OCI-LY7 (cell line): ENCODE measurements around the gene DLX2. TPM values are rescaled to one million over a fixed set of nuclear protein-coding genes. Genes with fewer than 3 reads are reported as not detected.

Experiments
- BruUV-seq: library from RNA; stranded (reverse); fragments of 400-500 nt; replicated peaks from 2 replicates; lab custom pipeline; 2021; lab: Mats Ljungman, UMichigan
- CTCF ChIA-PET: fragments of 300-600 bp; sonication (Branson Sonifier 250); formaldehyde crosslinking; loops from one replicate; lab custom pipeline; 2022; ENCODE audit warnings: antibody characterized with exemption; ENCODE audit not compliant: unreplicated experiment; lab: Charles Lee
- POLR2A ChIA-PET: fragments of 300-600 bp; sonication (Branson Sonifier 250); formaldehyde crosslinking; loops from one replicate; lab custom pipeline; 2022; ENCODE audit warnings: antibody characterized with exemption; lab: Charles Lee
- DNase-seq: peaks from one replicate; pipeline ENCODE4 v3.0.0-alpha.2; 2015; ENCODE audit warnings: low spot score
- H2AFZ ChIP-seq: fragments of 200-600 bp; sonication (generic), shearing (Covaris generic); 2 replicates; pipeline ENCODE4 v1.6.1; 2014; ENCODE audit warnings: mild to moderate bottlenecking, antibody characterized with exemption, low read length, moderate library complexity
- H3K27ac ChIP-seq: fragments of 200-600 bp; sonication (generic); 2 replicates; pipeline ENCODE4 v1.5.1; 2014; ENCODE audit warnings: mixed run types, low read depth, mild to moderate bottlenecking, moderate library complexity, low read length, inconsistent platforms; ENCODE audit not compliant: poor library complexity, severe bottlenecking
- H3K36me3 ChIP-seq: fragments of 200-600 bp; sonication (generic); 2 replicates; pipeline ENCODE4 v1.6.1; 2014; ENCODE audit warnings: mild to moderate bottlenecking, antibody characterized with exemption, low read length, moderate library complexity, mixed read lengths; ENCODE audit not compliant: insufficient read depth
- H3K4me1 ChIP-seq: fragments of 200-600 bp; sonication (generic); 2 replicates; pipeline ENCODE4 v1.5.1; 2014; ENCODE audit warnings: mild to moderate bottlenecking, low read length; ENCODE audit not compliant: insufficient read depth, poor library complexity, severe bottlenecking
- H3K4me2 ChIP-seq: fragments of 200-600 bp; sonication (generic); 2 replicates; pipeline ENCODE4 v1.6.1; 2014; ENCODE audit warnings: mild to moderate bottlenecking, low read length
- H3K4me3 ChIP-seq: fragments of 200-600 bp; sonication (generic); 2 replicates; pipeline ENCODE4 v1.5.1; 2014; ENCODE audit warnings: mild to moderate bottlenecking, low read depth, low read length; ENCODE audit not compliant: poor library complexity, severe bottlenecking
- H3K79me2 ChIP-seq: fragments of 200-600 bp; sonication (generic); 2 replicates; pipeline ENCODE4 v1.6.1; 2016; ENCODE audit warnings: low read depth, mild to moderate bottlenecking, low read length, moderate library complexity, mixed read lengths; ENCODE audit not compliant: insufficient read depth
- H3K9me2 ChIP-seq: fragments of 200-600 bp; sonication (generic); 2 replicates; pipeline ENCODE4 v1.6.1; 2016; ENCODE audit warnings: mild to moderate bottlenecking, low read length, mixed read lengths; ENCODE audit not compliant: insufficient read depth
- H3K9me3 ChIP-seq: fragments of 200-600 bp; sonication (generic); 2 replicates; pipeline ENCODE4 v1.6.1; 2014; ENCODE audit warnings: mild to moderate bottlenecking, mixed run types, low read length, mixed read lengths
- H4K20me1 ChIP-seq: fragments of 200-600 bp; sonication (generic); 2 replicates; pipeline ENCODE4 v1.6.1; 2014; ENCODE audit warnings: mild to moderate bottlenecking, antibody characterized with exemption, low read length, moderate library complexity, mixed read lengths; ENCODE audit not compliant: insufficient read depth
- EZH2phosphoT487 ChIP-seq: fragments of 200-600 bp; sonication (generic); IDR thresholded peaks from 2 replicates; pipeline ENCODE4 v1.6.1; 2018; ENCODE audit warnings: low read depth, borderline replicate concordance, mild to moderate bottlenecking, mixed run types, antibody characterized with exemption, low read length, moderate library complexity, mixed read lengths
- intact Hi-C: fragments of 100-400 bp; cut with micrococcal nuclease; formaldehyde crosslinking; loops from one replicate; pipeline ENCODE4 v1.10.0; 2022; ENCODE audit not compliant: unreplicated experiment
- total RNA-seq, 2 experiments: library from RNA; depleted of rRNA in 1 of 2; stranded (reverse); fragments of >200 nt in 1 of 2; shearing (Covaris generic) in 1 of 2; gene quantifications; 2 replicates each; pipeline ENCODE4 v1.2.3, GENCODE V29; 2014 to 2022
- TF ChIP-seq, protein P1 (sequence below): fragments of 200-600 bp; sonication (generic); conservative IDR thresholded peaks from 2 replicates; pipeline ENCODE4 v1.5.1; 2014; ENCODE audit warnings: mild to moderate bottlenecking, antibody characterized with exemption, low read length, moderate library complexity, mixed read lengths

Gene DLX2
- total RNA-seq, 2 experiments from 2014 or later: 0.22 TPM; not detected in 1

DNA sequence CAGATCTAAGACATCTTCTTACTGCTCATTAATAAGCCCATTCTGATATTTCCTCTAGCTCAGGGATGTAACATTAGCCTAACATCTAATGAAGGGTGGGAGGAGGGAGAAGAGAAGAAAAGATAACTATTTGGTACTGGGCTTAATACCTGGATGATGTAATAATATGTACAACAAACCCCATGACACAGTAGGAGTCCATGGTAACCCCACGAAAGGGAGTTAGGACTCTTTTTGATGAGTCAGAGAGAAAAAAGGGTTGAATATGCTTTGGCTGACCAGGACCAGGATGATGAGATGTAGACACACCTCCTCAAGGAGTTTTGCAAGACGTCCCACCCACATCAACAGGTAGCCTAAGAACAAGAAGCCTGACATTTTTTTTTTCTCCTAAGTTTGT, 34.4 kb upstream of the DLX2 start:
- no peaks in the 10 kb centered on the region for H3K9me2 ChIP-seq
- intact Hi-C loops: no loop called here
- no peak overlapping the region for H3K27ac ChIP-seq
- no peak overlapping the region for H2AFZ ChIP-seq
- DNase-seq: no peak
- TF ChIP-seq, protein P1, sequence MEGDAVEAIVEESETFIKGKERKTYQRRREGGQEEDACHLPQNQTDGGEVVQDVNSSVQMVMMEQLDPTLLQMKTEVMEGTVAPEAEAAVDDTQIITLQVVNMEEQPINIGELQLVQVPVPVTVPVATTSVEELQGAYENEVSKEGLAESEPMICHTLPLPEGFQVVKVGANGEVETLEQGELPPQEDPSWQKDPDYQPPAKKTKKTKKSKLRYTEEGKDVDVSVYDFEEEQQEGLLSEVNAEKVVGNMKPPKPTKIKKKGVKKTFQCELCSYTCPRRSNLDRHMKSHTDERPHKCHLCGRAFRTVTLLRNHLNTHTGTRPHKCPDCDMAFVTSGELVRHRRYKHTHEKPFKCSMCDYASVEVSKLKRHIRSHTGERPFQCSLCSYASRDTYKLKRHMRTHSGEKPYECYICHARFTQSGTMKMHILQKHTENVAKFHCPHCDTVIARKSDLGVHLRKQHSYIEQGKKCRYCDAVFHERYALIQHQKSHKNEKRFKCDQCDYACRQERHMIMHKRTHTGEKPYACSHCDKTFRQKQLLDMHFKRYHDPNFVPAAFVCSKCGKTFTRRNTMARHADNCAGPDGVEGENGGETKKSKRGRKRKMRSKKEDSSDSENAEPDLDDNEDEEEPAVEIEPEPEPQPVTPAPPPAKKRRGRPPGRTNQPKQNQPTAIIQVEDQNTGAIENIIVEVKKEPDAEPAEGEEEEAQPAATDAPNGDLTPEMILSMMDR: no peak
- no peak for TF ChIP-seq EZH2phosphoT487
- no peaks in the 10 kb centered on the region for H4K20me1 ChIP-seq
- H3K9me3 ChIP-seq: no peaks in the 10 kb centered on the region
- H3K4me1 ChIP-seq: no peaks in the 10 kb centered on the region
- H3K36me3 ChIP-seq: no peaks in the 10 kb centered on the region
- no peaks in the 10 kb centered on the region for H3K79me2 ChIP-seq
- H3K4me2 ChIP-seq: no peak overlapping the region
- no peak overlapping the region for H3K4me3 ChIP-seq
- ChIA-PET CTCF (interaction anchor here (1.5 kb wide), 1 partner anchor 56 kb away, joined by 3 read pairs; no protein-coding TSS in a partner anchor), POLR2A (interaction anchor here (0.5 to 0.8 kb wide), 3 partner anchors 41 to 1627 kb away, joined by 3 to 5 read pairs (median 3); no protein-coding TSS in a partner anchor)
- no TSS peak for BruUV-seq

DNA sequence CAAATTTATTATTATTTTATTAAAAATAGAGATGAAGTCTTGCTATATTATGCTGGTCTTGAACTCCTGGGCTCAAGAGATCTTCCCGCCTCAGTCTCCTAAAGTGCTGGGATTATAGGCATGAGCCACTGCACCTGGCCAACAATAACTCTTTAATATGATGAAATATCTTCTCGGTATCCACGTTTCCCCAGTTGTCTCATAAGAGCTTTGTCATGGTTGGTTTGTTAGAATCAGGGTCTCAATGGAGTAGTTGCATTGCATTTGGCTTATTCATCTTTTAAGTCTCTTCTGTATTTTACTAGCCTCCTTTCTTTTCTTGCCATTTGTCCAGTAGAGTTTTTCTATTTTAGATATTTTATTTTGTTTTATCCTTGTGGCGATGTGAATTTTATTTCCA, 32.7 kb upstream of the DLX2 start:
- no peaks in the 10 kb centered on the region for H3K79me2 ChIP-seq
- no peaks in the 10 kb centered on the region for H3K36me3 ChIP-seq
- intact Hi-C loops: no loop called here
- H3K4me1 ChIP-seq: no peaks in the 10 kb centered on the region
- DNase-seq: no peak
- no peaks in the 10 kb centered on the region for H3K9me3 ChIP-seq
- no peak overlapping the region for H3K4me2 ChIP-seq
- ChIA-PET POLR2A (no interaction called here), CTCF (no interaction called here)
- no peaks in the 10 kb centered on the region for H4K20me1 ChIP-seq
- H3K27ac ChIP-seq: no peak overlapping the region
- no peaks in the 10 kb centered on the region for H3K9me2 ChIP-seq
- no peak overlapping the region for H2AFZ ChIP-seq
- no peak overlapping the region for H3K4me3 ChIP-seq
- no peak for TF ChIP-seq EZH2phosphoT487
- TF ChIP-seq, protein P1: no peak
- BruUV-seq: no TSS peak

DNA sequence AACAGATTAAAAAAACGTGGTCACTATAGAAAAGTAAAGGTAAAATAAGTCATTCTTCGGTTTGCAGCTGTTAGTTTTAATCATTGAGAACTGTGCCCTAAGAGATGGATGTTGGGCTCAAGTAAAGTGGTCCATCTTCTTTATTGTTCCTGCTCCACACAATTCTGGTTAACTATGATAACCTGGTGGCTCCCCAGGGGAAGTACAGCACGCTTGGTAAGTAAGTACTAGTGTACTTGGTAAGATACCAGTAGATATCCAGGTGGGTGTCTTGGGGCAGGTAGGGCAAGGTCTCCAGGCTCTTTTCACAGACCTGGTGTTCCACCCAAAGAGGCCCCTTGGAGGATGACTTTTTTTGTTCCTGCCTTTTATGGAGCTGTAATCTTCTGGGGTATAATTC, 31.6 kb upstream of the DLX2 start:
- Histone ChIP-seq H3K4me3 (no peak overlapping the region), H2AFZ (no peak overlapping the region), H3K9me2 (no peaks in the 10 kb centered on the region), H4K20me1 (no peaks in the 10 kb centered on the region), H3K4me1 (no peaks in the 10 kb centered on the region), H3K36me3 (no peaks in the 10 kb centered on the region), H3K27ac (no peak overlapping the region), H3K9me3 (no peaks in the 10 kb centered on the region), H3K79me2 (no peaks in the 10 kb centered on the region), H3K4me2 (no peak overlapping the region)
- intact Hi-C loops: no loop called here
- POLR2A ChIA-PET: interaction anchor here (0.6 kb wide), 1 partner anchor 435 kb away, joined by 3 read pairs; no protein-coding TSS in a partner anchor
- no peak for DNase-seq
- TF ChIP-seq, protein P1: no peak
- no peak for TF ChIP-seq EZH2phosphoT487
- CTCF ChIA-PET: no interaction called here
- BruUV-seq: no TSS peak
